22Rv1 (cell line): ENCODE data around the gene MAPK14.

Source experiments
- H3K27ac ChIP-seq: fragments of 450-650 bp; 2 replicates; pipeline ENCODE4 v1.5.1; 2017
- ZFX ChIP-seq: fragments of 450-650 bp; IDR thresholded peaks from 2 replicates; pipeline ENCODE4 v1.6.1; 2017; ENCODE audit warnings: antibody characterized with exemption, borderline replicate concordance
- TF ChIP-seq, protein P1 (sequence below): fragments of 450-650 bp; IDR thresholded peaks from 2 replicates; pipeline ENCODE4 v1.5.1; 2017; ENCODE audit warnings: mild to moderate bottlenecking

Gene MAPK14

DNA sequence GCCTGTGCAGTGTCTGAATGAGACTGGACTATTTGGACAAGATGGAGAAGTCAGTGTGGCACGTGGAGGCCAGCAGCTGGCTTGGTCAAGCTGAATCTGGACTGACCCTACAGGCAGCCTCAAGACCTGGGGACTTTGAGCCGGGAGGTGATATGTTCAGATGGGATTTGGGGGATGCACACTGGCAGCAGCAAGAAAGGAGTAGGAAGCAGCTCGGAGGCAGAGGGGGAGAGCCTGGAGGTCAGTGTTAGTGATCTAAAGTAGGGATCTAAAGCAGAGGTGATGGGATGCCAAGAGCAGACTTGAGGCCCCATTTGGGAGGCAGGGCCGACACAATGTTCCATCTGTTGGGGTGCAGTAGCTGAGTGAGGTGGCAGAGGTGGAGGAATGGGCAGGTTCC, 105.5 kb downstream of the MAPK14 start:
- no peak overlapping the region for H3K27ac ChIP-seq

DNA sequence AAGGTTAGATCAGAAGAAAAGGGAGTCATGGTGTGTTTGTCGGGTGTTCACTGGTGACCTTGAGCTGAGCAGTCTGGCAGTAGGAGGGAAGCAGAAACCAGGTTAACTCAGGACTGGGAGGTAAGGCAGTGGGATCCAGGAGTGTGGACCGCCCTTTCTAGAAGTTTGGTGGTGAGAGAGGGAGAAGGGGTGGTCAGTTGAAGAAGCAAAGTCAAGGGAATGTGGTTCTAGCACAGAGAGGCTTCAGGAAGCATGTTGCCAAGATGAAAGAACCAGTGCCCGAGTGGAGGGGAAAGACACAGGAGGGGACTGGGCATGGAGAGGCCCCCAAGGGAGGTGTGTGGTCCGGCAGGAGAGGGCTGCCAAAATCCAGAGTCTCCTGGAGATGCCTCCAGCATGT, 106.3 kb downstream of the MAPK14 start:
- H3K27ac ChIP-seq, result no peak overlapping the region
- TF ChIP-seq ZFX, result no peak
- TF ChIP-seq, protein P1, sequence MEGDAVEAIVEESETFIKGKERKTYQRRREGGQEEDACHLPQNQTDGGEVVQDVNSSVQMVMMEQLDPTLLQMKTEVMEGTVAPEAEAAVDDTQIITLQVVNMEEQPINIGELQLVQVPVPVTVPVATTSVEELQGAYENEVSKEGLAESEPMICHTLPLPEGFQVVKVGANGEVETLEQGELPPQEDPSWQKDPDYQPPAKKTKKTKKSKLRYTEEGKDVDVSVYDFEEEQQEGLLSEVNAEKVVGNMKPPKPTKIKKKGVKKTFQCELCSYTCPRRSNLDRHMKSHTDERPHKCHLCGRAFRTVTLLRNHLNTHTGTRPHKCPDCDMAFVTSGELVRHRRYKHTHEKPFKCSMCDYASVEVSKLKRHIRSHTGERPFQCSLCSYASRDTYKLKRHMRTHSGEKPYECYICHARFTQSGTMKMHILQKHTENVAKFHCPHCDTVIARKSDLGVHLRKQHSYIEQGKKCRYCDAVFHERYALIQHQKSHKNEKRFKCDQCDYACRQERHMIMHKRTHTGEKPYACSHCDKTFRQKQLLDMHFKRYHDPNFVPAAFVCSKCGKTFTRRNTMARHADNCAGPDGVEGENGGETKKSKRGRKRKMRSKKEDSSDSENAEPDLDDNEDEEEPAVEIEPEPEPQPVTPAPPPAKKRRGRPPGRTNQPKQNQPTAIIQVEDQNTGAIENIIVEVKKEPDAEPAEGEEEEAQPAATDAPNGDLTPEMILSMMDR, result no peak

More for the DNA sequence above, 105.5 kb downstream of the MAPK14 start:
- TF ChIP-seq, protein P1, result no peak
- TF ChIP-seq ZFX, result no peak

DNA sequence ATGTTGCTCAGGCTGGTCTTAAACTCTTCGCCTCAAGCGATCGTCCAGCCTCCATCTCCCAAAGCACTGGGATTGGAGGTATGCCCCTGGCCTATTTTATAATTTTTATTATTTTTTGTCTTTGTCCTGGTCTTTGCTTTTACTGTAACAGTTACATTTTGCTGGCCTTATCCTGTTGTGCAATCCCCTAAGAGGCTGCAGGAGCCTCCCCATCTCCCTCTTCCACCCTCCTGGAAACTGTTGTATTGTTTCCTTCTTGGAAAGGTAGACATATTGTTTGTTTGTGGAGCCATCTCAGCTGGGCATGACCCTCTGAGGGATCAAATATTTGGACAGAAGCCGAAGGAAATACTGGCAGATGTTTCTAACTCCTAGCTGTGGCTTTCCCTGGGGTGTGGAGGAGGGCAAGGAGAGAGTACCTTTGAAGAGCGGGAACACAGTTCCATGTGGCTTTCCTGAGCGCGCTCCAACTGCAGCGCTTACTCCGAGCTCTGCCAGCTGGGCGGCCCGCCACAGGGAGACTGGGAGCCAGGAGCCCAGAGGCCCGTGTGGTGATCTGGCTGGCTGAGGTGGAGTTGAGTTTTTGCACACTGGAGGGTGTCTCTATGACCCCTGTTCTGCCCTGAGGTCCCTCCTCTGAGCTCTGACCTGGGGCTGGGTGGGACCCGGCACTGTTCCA, 107.6 kb downstream of the MAPK14 start:
- no peak overlapping the region for H3K27ac ChIP-seq
- TF ChIP-seq, protein P1, result no peak
- no peak for TF ChIP-seq ZFX

DNA sequence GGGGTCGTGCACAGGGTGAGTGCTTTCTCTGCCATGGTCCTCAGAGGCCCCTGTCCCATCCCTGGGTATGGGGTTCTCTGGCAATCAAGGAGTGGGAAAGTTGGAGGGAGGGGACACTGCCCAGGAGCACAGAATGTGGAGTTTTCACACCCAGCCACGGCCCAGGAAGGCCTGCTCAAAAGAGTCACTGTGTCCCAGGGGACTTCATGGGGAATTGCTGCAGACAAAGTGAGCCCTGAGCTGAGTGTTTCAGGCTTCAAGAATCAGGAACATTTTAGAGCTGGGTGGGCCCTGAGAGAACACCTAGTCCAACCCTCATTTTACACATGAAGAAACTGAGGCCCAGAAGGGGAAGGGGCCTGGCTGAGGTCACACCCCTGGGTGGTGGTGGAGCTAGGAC, 108.4 kb downstream of the MAPK14 start:
- no peak for TF ChIP-seq ZFX
- TF ChIP-seq, protein P1, result no peak
- H3K27ac ChIP-seq, result no peak overlapping the region

DNA sequence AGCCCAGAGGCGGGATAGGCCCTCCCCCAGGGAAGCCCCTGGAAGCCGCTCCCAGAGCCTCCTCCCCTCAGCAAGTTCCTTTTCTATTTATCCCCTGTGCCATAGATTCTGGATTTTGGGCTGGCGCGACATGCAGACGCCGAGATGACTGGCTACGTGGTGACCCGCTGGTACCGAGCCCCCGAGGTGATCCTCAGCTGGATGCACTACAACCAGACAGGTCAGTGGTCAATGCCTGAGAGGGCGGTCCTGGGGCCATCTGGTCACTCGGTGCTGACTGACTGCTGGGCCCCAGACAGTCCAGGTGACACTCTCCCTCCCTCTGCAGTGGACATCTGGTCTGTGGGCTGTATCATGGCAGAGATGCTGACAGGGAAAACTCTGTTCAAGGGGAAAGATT, 108.9 kb downstream of the MAPK14 start:
- no peak overlapping the region for H3K27ac ChIP-seq
- TF ChIP-seq, protein P1, result no peak
- no peak for TF ChIP-seq ZFX

DNA sequence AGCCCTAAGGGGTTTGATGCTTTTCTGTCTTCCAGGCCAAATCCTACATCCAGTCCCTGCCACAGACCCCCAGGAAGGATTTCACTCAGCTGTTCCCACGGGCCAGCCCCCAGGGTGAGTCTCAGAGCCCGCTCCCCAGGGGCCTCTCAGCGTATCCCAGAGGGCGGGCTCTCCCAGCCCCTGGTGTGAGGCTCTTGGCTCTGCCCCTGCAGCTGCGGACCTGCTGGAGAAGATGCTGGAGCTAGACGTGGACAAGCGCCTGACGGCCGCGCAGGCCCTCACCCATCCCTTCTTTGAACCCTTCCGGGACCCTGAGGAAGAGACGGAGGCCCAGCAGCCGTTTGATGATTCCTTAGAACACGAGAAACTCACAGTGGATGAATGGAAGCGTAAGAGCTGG, 111.1 kb downstream of the MAPK14 start:
- H3K27ac ChIP-seq, result no peak overlapping the region

DNA sequence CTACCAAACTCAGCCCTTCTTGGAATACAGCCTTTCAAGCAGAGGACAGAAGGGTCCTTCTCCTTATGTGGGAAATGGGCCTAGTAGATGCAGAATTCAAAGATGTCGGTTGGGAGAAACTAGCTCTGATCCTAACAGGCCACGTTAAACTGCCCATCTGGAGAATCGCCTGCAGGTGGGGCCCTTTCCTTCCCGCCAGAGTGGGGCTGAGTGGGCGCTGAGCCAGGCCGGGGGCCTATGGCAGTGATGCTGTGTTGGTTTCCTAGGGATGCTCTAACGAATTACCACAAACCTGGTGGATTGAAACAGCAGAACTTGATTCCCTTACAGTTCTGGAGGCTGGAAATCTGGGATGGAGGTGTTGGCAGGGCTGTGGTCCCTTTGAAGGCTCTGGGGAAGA, 111.8 kb downstream of the MAPK14 start:
- TF ChIP-seq ZFX, result no peak
- TF ChIP-seq, protein P1, result peak; percentile 28; the same call in 1 of the 2 replicates
- no peak overlapping the region for H3K27ac ChIP-seq

More for the DNA sequence above, 111.1 kb downstream of the MAPK14 start:
- TF ChIP-seq, protein P1, result no peak
- no peak for TF ChIP-seq ZFX
